Breast epithelium (tissue), 3 donors: Measurements from ENCODE around the gene KLHL7.

Experiments used
- POLR2A ChIP-seq: fragments of 450-650 bp; IDR thresholded peaks from one replicate; pipeline ENCODE4 v1.6.1; 2016; ENCODE audit warnings: antibody characterized with exemption, mild to moderate bottlenecking, moderate library complexity
- POLR2AphosphoS5 ChIP-seq, 3 donors: sonication (generic); formaldehyde crosslinking; IDR thresholded peaks; one replicate each; pipeline ENCODE4 v1.6.1; 2017; ENCODE audit warnings: antibody characterized with exemption in 3 of 3
- TF ChIP-seq, protein P1 (sequence below), 3 donors: fragments of 450-650 bp; IDR thresholded peaks; one replicate each; pipeline ENCODE4 v1.5.1; 2016 to 2017; ENCODE audit warnings: antibody characterized with exemption in 3 of 3, mild to moderate bottlenecking in 3 of 3, moderate library complexity in 3 of 3

DNA sequence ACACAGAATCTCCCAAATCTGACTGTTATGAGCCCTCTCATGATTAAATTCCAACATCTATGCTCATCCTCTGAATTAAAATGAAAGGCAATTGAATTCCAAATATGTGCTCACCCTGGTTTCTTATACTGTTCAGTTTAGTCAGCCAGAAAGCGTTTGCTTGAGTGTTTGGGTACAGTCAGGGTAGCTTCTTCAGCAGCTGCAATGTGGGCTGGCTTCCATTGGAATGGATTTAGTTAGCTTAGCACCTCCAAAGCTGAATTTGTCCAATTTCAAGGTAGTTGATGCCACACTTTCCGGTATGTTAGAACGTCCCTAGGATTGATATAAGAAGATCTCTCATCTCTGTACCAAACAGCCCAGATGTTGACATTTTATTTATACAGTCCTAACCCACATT is 9.3 kb downstream of the KLHL7 start:
- TF ChIP-seq, protein P1, sequence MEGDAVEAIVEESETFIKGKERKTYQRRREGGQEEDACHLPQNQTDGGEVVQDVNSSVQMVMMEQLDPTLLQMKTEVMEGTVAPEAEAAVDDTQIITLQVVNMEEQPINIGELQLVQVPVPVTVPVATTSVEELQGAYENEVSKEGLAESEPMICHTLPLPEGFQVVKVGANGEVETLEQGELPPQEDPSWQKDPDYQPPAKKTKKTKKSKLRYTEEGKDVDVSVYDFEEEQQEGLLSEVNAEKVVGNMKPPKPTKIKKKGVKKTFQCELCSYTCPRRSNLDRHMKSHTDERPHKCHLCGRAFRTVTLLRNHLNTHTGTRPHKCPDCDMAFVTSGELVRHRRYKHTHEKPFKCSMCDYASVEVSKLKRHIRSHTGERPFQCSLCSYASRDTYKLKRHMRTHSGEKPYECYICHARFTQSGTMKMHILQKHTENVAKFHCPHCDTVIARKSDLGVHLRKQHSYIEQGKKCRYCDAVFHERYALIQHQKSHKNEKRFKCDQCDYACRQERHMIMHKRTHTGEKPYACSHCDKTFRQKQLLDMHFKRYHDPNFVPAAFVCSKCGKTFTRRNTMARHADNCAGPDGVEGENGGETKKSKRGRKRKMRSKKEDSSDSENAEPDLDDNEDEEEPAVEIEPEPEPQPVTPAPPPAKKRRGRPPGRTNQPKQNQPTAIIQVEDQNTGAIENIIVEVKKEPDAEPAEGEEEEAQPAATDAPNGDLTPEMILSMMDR (IDR thresholded peaks at IDR 0.05): no peak
- TF ChIP-seq POLR2A (no peak), POLR2AphosphoS5 (IDR thresholded peaks at IDR 0.05) (no peak)
